NCI-H187 (cell line): Measurements from ENCODE around the gene DNAJC8.

ENCODE experiments used
- DNase-seq, 2 experiments: peaks; one replicate each; lab custom pipeline; 2025; lab: John Stamatoyannopoulos, UW

Gene DNAJC8

DNA sequence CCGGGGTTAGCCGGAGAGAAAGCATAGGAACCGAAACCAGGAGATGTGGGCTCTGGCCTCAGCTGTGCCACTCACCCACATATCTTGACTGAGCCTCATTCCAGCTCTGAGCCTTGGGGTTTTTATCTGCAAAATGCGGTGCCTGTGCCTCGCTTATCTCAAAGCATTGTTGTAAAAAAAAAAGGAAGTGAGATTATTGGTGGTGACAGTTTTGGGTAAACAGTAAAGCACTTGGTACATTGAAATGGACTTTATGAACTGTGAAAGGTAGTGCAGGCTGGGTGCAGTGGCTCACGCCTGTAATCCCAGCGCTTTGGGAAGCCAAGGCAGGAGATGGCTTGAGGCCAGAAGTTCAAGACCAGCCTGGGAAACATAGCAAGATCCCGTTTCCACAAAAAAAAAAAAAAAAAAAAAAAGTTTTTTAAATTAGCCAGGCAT lies 60.1 kb downstream of the DNAJC8 start:
- DNase-seq, result no peak

DNA sequence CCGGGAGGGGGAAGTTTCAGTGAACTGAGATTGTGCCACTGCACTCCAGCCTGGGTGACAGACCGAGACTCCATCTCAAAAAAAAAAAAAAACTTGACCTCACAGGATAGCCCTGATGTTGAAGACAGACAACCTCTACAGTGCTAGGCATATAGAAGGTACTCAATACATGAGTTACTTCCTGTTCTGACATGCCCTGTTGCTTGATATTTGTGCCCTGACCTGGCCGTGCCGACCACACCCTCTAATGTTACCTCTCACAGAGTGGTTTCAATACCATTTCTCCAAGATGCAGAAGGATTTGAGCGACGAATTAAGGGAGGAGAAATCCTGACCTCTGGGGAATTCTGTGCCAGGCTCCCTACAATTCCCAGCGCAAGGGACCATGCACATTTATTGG lies 61.6 kb downstream of the DNAJC8 start:
- no peak for DNase-seq

DNA sequence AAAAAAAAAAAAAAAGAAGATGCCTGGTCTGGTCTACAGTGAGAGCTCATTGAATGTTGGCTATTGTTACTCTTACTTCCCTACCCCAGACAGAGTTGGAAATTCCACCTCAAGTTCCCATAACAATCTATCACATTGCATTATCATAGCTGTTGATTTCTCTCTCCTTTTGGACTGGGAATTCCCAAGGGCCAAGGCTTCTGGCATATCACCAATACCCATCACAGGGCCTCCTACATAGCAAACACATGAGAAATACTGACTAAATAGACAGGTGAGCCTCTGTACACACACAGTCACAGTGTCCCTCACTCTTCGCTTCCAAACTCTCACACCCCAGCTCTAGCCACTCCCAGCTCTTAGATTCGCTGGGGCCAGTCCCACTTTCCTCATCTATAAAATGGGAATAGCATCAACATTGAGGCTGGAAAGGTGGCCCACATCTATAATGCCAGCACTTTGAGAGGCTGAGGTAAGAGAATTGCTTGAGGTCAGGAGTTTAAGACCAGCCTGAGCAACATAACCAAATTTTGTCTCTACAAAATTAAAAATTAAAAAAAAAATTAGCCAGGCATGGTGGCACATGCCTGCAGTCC lies 62.7 kb downstream of the DNAJC8 start:
- no peak for DNase-seq

DNA sequence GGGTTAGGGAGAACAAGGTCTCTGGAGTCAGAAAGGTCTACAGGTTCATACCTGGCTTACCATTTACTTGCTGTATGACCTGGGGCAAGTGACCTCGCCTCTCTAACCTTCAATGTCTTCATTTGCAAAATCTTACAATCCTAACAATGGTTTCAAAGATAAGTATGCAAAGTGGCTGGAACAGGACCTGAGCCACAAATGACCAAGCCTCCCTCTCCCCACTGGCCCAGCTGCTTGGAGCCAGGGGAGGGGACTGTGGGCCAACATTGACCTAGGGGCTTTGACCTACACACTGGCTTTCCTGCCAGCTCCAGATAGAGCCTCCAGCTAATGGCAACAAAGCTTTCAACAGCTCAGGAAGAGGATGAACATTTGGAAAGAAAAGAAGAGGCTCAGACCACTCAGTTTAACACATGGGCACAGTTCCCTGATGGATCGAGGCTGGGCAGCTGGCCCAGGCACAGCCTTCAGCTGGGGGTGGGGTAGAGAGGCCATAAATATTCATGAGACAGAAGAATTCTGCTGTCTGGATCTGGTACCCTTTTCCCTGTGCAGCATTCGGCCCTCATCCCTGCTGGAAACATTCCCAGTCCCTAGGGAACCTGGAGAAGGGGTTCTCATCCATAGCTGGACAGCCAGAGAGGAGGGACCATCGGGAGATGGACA lies 69.2 kb downstream of the DNAJC8 start:
- no peak for DNase-seq

DNA sequence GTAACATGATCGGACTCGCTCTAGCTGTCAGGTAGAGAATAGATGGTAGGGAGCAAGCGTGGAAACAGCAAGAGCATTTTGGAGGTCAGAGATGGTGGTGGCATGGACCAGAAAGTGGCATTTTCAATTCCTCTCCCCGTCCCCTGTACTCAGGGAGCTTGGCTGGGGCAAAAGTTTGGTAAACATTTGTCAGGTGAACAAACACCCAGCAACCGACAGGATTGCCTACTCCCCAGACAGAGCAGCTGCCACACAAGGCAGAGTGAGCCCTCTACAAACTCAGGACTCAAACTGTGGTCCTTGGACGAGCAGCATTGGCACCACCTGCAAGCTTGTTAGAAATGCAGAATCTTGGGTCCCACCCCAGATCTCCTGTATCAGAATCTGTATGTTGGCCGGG lies 70.7 kb downstream of the DNAJC8 start:
- DNase-seq, result no peak

DNA sequence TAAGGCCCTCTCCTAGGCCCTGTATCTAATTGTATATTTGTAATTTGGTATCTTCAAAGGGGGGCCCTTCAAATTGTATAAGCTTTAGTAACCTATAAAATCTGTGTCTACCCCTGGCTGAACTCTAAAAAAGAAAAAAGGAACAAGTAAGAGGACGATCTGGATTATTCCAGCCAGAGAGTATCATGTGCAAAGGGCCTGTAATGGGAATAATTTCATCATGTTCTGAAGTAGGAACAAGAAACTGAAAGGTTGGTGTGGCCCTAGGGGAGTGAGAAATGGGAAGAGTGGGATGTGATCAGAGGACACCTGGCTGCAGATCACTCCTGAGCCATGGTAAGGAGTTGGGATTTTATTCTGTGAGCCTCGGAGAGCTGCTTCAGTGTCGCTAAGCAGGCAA lies 71.1 kb downstream of the DNAJC8 start:
- DNase-seq, result no peak

DNA sequence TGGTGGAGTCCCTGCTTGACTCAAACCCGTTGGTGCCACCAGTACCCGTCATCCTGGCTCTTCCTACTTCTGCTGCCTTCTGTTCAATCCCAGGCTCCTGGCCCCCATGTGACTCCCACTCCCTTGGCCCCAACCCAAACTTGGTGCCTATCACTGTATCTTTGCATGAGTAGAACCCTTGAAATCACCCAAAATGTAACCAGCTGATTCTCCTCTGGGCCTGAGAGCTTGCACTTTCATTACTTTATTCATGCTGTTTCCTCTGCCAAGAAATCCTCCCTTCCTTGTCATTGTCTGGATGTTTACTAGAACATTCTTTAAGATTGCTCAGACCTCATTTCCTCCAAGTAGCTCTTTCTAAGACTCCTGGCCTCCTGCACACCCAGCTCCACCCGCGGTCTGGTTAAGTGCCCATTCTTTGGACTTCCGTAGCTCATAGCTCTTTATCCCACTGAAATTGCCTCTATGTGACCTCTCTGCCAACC lies 72.0 kb downstream of the DNAJC8 start:
- DNase-seq, result no peak

DNA sequence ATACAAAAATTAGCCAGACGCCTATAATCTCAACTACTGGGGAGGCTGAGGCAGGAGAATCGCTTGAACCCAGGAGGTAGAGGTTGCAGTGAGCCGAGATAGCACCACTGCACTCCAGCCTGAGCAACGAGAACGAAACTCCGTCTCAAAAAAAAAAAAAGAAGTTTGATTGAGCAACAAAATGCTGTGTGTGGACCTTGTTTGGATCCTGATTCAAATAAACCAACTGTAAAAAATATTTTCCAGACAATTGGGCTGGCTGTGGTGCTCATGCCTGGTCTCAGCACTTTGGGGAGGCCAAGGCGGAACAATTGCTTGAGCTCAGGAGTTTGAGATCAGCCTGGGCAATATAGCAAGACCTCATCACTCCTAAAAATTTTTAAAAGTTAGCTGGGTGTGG lies 73.1 kb downstream of the DNAJC8 start:
- no peak for DNase-seq

DNA sequence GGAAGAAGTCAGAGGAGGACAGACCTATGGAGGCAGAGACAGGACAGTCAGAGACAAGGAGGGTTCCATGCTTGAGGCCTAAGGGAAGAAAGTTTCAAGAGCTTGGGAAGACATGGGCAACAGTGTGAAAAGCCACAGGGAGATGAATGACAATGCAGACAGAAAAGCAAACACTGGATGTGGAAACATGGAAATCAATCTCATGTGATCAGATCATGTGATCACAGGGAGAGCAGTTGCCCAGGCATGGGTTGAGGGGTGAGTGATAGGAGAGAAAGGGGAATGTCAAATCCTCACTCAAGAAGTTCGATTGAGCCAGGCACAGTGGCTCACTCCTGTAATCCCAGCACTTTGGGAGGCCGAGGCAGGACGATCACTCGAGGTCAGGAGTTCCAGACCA lies 73.6 kb downstream of the DNAJC8 start:
- no peak for DNase-seq

DNA sequence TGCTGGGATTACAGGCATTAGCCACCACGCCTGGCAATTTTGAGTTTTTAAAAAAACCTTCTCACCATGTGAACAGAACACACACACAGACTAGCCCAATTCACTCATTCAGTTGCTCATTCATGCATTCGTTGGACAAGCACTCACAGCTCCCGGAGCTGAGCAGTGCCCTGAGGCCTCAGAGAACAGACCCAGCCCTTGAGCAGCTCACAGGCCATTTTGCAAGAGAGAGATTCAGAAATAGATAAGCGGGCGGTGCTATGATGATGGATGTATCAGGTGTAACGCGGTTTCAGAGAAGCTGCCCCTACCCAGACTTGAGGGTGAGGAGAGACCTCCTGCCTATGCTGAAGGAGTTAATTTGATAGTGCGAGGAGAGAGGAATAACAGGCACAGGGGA lies 74.9 kb downstream of the DNAJC8 start:
- no peak for DNase-seq

DNA sequence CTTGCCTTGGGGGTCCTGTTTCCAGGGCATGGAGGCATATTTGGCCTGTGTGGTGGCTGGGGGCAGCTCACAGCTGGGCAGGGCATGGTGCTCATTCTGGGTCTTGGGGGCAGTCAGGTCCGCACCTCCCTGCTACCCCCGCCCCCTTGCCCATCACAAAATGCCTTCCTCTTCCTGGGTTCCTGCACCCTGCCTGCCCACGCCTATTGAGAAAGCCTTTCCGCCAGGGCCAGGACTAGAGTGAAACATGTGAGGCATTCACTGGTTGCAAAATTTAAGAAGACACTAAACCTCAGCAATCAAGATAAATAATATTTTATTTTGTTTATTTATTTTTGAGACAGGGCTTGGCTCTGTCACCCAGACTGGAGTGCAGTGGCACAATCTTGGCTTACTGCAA lies 76.0 kb downstream of the DNAJC8 start:
- no peak for DNase-seq

DNA sequence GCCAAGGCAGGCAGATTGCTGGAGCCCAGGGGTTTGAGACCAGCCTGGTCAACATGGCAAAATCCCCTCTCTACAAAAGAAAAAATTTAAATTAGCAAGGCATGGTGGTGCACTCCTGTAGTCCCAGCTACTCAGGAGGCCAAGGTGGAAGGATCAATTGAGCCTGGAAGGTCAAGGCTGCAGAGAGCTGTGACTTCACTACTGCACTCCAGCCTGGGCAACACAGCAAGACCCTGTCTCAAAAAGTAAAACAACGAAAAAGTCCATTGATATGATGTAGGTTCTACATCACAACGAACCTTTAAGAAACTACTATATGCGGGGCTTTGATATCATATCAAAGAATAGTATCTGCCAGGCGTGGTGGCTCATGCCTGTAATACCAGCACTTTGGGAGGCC lies 77.2 kb downstream of the DNAJC8 start:
- no peak for DNase-seq

DNA sequence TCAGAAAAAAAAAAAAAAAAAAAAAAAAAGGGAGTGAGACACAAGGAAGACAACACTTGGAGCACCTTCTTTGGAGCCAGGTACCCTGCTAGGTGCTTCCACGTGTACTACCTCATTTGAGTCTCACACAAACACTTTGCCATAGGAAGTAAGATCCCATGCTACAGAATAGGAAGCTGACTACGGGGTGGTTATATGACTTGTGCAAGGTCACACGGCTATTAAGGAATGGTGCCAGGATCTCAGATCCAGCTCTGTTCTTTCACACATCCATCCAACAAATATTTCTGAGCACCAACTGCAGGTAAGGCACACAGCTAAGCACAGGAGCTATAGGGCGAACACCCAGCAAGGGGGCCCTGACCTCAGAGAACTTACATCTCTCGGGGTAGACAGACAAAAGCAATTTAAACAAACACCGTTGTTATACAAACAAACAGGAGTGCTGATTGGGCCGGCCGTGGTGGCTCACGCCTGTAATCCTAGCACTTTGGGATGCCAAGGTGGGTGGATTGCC lies 78.7 kb downstream of the DNAJC8 start:
- no peak for DNase-seq
